HL-60/S4 treated with phorbol 12-myristate 13-acetate at 8.2 ng/mL for 4 days and 3 days (cell line): ENCODE results near the gene VWA7.

Source experiments
- in situ Hi-C: fragments of 300-500 bp; cut with MboI; formaldehyde crosslinking; loops from 2 replicates; pipeline ENCODE4 v1.15.0; 2022; ENCODE audit warnings: low sequenced_read_pairs

The VWA7 gene

GRCh38 chr6:31717499-31718222 is 59.5 kb downstream of the VWA7 start:
- in situ Hi-C loops, result no loop called here
